Activated naive CD4-positive, alpha-beta T cell (primary cell): Measurements from ENCODE around the gene IL17RA.
"Not testable (repeated sequence)": the region's sequence is repeated elsewhere in the genome, so short reads cannot be mapped to it uniquely, and the experiment has no call there.

Experiments used
- DNase-seq, 4 experiments: peaks; one replicate each; lab custom pipeline; 2025; lab: John Stamatoyannopoulos, UW

IL17RA gene, protein sequence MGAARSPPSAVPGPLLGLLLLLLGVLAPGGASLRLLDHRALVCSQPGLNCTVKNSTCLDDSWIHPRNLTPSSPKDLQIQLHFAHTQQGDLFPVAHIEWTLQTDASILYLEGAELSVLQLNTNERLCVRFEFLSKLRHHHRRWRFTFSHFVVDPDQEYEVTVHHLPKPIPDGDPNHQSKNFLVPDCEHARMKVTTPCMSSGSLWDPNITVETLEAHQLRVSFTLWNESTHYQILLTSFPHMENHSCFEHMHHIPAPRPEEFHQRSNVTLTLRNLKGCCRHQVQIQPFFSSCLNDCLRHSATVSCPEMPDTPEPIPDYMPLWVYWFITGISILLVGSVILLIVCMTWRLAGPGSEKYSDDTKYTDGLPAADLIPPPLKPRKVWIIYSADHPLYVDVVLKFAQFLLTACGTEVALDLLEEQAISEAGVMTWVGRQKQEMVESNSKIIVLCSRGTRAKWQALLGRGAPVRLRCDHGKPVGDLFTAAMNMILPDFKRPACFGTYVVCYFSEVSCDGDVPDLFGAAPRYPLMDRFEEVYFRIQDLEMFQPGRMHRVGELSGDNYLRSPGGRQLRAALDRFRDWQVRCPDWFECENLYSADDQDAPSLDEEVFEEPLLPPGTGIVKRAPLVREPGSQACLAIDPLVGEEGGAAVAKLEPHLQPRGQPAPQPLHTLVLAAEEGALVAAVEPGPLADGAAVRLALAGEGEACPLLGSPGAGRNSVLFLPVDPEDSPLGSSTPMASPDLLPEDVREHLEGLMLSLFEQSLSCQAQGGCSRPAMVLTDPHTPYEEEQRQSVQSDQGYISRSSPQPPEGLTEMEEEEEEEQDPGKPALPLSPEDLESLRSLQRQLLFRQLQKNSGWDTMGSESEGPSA

GRCh38 chr22:17084554-17085276, at the start of gene IL17RA:
IL17RA (plus strand) TSS chr22:17085000; CDS start chr22:17085092, 92 bp downstream.
- DNase-seq = peak; percentile 56 to 93 (median 82)

DNA sequence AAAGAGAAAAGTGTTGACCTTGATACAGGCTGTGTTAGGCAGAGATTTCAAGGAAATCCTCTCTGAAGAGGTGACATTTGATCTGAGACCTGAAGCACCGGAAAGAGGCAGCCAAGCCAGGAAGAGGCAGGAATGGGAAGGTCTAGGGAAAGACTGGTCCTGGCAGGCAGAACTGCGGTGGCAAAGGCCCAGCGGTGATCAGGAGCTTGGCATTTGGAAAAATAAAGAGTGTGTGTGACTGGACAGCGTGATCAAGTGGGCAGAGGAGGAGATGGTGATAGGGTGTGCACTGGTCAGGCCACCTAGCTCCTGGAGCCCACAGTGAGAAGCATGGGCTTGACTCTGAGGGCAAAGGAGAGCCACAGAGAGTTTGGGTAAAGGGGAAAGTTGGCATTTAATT, 49.6 kb upstream of the IL17RA start:
- no peak for DNase-seq

DNA sequence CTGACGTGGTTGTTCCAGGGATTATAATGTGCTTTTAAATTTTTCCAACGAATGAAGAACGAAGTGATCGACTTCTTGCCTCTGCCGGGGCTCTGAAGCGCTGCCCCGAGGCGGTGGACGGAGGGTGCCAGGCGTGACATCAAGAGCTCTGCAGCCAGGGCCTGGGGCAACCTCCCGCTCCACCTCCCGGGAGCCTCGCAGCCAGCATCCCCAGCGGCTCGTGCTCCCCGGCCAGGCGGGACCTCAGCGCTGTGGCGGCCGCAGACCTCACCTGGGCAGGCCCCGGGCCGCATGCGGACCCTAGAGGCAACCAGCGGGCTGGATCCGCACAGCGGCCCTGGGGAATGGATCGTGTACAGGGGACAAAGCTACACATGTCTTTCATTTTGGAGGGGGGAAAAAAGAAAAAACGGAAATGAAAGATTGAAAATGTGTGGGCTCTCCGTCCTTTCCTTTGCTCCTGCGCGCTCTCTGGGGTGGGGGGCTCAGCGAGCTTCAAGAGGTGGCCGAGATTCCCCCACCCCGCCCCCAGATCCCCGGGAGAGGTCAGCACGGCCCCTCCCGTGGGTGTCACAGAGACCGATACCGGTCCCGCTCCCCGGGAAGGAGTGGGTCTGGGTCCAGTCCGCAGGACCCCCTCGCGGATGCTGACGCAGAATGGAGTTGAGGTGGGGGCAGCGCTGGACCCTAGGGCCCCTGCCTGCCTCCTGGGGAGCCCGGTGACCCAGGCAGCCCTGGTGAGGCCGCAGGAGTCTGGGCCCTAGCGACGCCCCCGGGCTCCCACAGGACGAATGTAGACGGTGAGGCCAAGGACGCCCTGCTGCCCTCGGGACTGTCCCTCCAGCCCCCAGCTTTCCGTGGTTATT, 48.6 kb upstream of the IL17RA start:
- not testable (repeated sequence) for DNase-seq

DNA sequence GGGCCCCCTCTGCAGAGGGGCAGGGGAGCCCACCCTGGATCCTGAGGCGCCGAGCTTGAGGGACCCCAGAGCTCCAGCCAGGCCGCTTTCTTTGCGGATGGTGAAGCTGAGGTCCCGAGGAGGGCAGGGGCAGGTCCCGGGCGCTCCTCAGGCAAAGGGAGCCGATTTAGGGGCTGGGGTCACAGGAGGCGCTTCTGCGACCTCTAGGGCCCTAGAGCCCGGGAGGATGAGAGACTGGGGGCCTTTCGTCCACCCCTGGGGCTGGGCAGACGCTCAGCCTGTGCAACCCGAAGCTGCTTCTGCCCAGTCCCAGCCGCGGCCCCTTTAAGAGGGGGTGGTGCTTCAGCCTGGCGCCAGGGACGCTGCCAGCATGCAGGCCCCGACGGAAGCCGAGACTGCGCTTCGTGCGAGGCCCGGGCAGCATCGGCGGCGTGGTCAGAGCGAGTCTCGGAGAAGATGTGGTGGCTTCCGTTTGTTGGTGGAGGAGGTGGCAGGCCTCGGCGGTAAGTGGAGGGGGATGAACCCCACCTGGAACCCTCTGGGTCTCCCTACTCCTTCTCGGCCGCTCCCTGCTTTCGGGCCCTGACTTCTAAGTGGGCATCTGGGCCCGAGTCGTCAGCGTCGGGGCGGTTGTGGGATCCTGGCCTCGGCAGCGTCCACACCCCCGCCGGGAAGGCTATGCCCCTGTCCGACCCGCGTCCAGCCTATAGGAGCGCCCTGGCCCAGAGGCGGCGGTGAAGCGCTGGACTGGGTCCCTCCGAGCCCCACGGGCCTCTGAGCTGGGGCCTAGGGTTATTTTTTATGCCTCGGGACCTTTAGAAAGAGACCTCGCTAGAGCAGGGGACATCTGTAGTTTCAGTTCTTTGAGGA, 47.7 kb upstream of the IL17RA start:
- not testable (repeated sequence) for DNase-seq

DNA sequence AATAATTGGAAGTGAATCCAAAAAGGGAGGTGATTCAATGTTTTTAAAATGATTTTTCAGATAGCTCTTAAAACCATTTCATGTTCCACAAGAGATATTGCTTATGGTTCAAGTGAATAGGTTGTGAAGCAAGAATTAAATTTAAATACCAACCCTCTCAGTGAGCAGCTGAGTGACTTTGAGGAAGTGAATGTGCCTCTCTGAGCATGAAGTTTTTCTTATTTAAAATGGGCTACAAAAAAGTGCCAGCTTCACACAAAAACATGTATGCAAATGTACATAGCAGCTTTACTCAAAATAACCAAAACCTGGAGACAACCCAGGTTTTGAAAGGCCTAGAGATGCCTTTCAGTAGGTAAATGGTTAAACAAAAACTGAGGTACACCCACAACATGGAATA, 41.3 kb upstream of the IL17RA start:
- no peak for DNase-seq

GRCh38 chr22:17046566-17047348, 38.0 kb upstream of the IL17RA start:
- DNase-seq = no peak

DNA sequence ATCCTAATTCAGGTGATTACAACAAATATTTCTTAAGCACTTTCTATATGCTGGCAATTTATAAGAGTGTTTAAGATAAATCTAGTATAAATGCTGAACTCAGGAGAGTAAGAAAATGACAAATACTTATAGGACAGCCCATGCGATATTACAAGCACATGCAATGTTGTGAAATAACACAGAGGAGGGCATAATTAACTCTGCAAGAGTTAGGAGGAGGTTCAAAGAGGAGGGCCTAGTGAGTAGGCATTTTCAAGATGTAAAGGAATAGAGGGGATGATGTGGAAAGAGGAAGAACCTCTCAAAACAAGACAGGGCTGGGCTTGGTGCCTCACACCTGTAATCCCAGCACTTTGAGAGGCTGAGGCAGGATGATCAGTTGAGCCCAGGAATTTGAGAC, 37.1 kb upstream of the IL17RA start:
- DNase-seq = no peak

GRCh38 chr22:17056058-17056457, 28.7 kb upstream of the IL17RA start:
- no peak for DNase-seq

GRCh38 chr22:17056807-17057206, 28.0 kb upstream of the IL17RA start:
- DNase-seq = no peak

DNA sequence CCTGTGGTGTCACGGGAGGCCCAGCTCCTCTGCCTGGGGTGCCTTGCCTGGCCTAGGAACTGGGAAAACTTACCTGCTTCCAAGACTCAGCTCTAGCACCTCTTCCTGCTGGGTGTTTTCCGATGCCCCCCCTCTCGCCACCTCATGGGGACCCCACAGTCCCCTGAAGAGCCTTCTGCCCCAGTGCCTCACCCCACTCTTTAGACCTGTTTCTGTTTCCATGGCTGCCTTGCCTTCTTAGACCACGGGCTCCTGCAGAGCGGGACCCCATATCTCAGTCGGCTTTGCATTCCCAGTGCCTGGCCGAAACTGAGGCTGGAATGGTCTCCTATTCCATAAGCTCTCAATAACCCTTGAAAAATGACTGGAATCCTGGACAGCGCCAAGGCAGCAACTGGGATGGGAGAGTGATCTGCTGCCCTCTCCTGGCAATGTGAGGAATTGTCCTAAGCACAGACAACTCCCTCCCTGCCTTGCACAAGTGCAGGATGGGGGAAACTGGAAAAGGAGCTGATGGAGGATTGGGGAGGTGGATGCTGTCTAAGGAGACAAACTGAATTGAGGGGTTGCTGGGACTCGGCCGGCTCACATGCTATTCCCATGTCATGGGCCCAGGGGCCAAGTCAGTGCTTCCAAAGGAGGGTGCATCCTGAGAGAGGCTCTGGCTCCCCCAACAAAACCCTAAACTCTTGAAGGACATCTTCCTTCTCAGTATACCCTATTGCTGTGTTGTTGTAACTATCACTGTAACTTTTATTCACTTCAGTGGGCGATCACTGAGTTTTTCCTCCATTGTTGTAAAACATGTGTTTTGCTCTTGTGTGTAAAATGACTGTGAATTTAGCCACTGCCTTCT, 26.6 kb upstream of the IL17RA start:
- peak in 1 of 4 experiments; percentile 18 for DNase-seq

DNA sequence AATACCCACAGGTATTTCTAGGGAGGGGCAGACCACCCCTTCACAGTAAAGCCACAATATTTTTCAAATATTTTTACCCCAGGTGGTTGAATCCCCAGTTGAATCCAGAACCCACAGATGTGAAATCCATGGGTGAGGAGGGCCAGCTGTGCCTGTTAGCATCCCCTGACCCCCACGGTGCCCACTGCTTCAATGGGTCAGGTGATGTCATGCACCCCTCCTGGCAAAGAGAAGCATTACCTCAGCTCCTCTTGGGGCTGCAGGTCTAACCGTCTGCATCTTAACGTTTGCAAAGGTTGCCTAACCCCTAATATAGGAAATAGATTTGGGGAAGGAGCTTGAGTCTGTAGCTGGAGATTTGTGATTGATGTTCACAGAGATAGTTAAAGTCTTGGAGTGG, 24.7 kb upstream of the IL17RA start:
- DNase-seq = no peak

DNA sequence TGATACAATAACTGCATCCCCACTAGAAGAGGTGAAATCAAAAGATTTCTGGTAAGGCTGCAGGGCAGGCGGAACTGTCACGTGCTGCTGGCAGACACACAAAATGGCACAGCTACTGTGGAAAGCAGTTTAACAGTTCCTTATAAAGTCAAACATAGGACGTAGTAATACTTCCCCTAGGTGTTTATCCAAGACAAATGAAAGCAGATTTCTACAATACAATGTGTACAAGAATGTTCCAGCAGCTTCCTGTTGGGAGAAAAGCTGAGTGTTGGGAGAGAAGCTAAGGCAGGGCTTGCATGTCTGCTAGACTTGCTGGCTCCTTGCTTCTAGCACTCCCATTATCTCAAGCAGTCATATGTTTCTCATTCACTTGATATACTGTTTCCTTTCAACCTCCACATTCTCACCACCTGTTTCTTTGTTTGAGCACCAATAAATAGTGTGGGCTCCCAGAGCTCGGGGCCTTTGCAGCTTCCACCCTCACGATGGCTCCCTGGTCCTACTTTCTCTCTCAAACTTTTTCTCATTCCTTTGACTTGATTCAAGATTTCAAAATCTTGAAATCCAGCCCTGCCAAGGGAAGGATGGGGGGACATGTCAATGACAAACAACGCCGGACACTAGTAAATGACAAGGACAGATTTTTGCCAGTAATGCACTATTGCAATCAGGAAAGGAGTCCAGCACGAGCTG, 21.2 kb upstream of the IL17RA start:
- DNase-seq = no peak

DNA sequence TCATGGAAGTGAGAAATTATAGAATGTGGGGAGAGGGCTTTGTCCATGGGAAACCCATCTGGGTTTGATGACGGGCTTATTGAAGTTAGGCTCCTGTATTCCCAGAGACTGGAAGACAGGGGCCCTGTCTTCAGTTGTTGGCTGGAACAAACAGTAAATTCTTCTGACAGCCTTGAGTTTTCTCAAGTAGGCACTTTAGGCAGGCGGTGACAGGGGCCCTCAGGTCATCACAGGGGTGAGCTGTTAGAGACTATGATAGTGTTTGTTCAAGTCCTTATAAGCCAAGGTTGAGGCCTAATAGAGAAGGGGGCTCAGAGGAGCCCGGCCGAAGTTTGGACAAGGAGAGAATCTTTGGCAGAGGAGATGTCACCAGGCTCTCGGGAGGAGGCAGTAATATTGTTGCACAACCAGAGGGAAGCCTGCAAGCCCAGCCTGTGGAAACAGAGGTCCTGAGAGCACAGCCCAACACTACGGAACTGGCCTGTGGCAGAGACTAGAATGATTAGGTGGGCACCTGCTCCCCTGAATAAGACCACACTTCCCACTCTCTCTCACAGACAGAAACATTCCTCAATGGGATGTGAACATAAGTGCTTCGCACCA, 20.2 kb upstream of the IL17RA start:
- no peak for DNase-seq

DNA sequence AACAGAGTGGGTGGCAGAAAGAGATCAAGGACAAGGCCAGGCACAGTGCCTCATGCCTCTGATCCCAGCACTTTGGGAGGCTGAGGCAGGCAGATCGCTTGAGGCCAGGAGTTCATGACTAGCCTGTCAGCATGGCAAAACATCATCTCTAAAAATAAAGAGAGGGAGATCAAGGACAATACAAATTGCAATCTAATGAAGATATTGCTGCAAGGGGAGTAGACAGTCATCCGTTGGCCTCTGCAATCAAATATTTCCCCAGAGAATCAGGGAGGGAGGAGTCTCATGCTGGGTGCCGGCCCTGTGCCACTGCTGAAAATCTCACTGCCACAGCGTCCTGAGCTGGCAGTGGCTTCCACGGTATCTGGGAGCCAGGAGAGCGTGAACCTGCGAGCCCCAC, 19.4 kb upstream of the IL17RA start:
- DNase-seq = no peak

DNA sequence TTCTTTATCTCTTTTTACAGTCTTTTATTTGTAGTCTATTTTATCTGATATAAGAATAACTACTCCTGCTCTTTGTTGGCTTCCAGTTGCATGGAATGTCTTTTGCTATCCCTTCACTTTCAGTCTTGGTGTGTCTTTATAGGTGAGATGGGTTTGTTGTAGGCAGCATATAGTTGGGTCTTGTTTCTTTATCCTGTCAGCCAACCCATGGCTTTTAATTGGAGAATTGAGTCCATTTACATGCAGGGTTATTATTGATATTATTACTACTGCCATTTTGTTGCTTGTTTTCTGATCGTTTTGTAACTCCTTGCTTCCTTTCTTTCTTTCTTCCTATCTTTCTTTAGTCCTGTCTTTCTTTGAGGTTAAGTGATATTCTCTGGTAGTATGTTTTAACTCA, 11.9 kb upstream of the IL17RA start:
- no peak for DNase-seq

- DNase-seq = no peak
Observed at GRCh38 chr22:17074648-17075002, 10.2 kb upstream of the IL17RA start.

- DNase-seq = no peak
Observed at GRCh38 chr22:17077255-17077654, 7.5 kb upstream of the IL17RA start.

DNA sequence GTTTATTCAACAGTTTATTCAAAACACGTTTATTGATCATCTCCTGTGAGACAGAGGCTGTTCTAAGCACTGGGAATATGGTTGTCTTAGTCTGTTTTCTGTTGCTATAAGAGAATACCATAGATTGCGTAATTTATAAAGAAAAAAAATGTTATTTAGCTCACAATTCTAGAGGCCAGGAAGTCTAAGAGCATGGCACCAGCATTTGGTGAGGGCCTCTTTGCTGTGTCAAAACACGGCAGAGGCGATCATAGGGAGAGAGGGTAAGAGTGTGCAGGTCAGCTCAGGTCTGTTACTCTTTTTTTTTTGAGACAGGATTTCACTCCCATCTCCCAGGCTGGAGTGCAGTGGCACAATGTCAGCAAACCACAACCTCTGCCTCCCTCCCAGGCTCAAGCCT, 5.2 kb upstream of the IL17RA start:
- DNase-seq = no peak
